Measurements from ENCODE around the gene C1QL2. TPM values are rescaled to one million over a fixed set of nuclear protein-coding genes. Genes with fewer than 3 reads are reported as not detected.

The C1QL2 gene
- polyA plus RNA-seq, 1 donor from 2014 or later, result not detected

DNA sequence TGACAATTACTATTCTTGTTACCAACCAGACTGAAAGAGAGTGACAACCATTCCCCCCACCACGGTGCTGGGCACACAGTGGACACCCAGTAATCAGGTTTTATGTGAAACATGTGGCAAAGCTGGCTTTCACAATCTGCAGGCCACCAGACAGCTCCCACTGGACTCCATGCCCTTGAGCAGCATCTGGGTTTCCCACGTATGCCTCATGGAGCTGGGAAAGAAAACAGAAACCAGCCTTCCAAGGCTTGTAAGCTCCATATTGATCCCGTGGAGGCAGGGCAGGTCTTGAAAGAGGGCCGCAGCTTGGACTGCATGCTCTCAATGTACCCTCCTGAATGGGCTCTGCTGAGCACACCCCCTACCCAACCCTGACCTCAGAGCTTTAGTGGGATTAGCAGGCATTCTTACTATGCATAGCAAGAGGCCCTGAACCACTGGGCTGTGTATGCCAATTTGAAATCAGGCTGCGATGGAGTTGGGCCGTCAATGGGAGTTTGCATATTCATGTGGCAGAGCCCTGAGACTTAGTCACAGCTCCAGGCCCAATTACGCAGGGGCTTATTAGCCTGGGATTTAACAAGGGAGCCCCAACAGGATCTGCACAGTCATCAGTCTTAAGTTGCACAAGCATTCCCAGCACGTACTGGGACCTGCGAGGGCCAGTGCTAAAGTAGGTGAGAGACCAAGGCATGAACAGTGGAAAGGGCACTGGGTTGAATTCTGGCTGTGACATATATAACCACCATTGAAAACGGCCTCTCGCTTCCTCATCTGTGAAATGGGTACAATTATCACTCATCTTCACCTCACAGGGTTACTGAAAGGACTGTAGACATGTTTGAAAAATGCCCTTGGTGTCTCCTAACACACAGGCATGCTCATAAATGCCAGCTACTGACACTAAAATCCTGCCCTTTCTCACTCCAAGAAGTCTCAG, 10.5 kb downstream of the C1QL2 start:
- H3K9me2 ChIP-seq (ENCODE audit: insufficient read depth, low read length), result no peaks in the 10 kb centered on the region
- peaks cover 25% of the 10 kb centered on the region for H3K27me3 ChIP-seq (ENCODE audit: insufficient read depth, low read depth, low read length)
- no peaks in the 10 kb centered on the region for H3K36me3 ChIP-seq (ENCODE audit: insufficient read depth, low read length)
- H3K9me3 ChIP-seq (ENCODE audit: low read length), result no peaks in the 10 kb centered on the region
- no peak overlapping the region for H3K27ac ChIP-seq (ENCODE audit: low read length)
- no peak overlapping the region for H2AFZ ChIP-seq (ENCODE audit: low read depth, low read length)
- no peaks in the 10 kb centered on the region for H3K79me2 ChIP-seq (replicated peaks; ENCODE audit: insufficient read depth, low read length)
- no peak overlapping the region for H3K4me2 ChIP-seq (ENCODE audit: low read length)
- H3F3A ChIP-seq (ENCODE audit: insufficient read depth, low read length, poor library complexity, severe bottlenecking), result no peaks in the 10 kb centered on the region
- H3K4me3 ChIP-seq (ENCODE audit: low read length), result no peak overlapping the region
- TF ChIP-seq TAF1 (IDR thresholded peaks at IDR 0.05; ENCODE audit: low read depth) (no peak), EZH2 (IDR thresholded peaks at IDR 0.05; ENCODE audit: borderline replicate concordance, insufficient read depth, low read length, poor library complexity, severe bottlenecking) (no peak), POLR2AphosphoS5 (IDR thresholded peaks at IDR 0.05) (no peak), MXI1 (conservative IDR thresholded peaks at IDR 0.05; ENCODE audit: poor library complexity, severe bottlenecking) (no peak), RAD21 (conservative IDR thresholded peaks at IDR 0.05) (no peak), SMC3 (conservative IDR thresholded peaks at IDR 0.05; ENCODE audit: poor library complexity) (no peak), EP300 (conservative IDR thresholded peaks at IDR 0.05; ENCODE audit: poor library complexity, severe bottlenecking) (no peak)
- TF ChIP-seq, protein P1, sequence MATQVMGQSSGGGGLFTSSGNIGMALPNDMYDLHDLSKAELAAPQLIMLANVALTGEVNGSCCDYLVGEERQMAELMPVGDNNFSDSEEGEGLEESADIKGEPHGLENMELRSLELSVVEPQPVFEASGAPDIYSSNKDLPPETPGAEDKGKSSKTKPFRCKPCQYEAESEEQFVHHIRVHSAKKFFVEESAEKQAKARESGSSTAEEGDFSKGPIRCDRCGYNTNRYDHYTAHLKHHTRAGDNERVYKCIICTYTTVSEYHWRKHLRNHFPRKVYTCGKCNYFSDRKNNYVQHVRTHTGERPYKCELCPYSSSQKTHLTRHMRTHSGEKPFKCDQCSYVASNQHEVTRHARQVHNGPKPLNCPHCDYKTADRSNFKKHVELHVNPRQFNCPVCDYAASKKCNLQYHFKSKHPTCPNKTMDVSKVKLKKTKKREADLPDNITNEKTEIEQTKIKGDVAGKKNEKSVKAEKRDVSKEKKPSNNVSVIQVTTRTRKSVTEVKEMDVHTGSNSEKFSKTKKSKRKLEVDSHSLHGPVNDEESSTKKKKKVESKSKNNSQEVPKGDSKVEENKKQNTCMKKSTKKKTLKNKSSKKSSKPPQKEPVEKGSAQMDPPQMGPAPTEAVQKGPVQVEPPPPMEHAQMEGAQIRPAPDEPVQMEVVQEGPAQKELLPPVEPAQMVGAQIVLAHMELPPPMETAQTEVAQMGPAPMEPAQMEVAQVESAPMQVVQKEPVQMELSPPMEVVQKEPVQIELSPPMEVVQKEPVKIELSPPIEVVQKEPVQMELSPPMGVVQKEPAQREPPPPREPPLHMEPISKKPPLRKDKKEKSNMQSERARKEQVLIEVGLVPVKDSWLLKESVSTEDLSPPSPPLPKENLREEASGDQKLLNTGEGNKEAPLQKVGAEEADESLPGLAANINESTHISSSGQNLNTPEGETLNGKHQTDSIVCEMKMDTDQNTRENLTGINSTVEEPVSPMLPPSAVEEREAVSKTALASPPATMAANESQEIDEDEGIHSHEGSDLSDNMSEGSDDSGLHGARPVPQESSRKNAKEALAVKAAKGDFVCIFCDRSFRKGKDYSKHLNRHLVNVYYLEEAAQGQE (IDR thresholded peaks at IDR 0.05; ENCODE audit: borderline replicate concordance), result no peak
- TF ChIP-seq, protein P2, sequence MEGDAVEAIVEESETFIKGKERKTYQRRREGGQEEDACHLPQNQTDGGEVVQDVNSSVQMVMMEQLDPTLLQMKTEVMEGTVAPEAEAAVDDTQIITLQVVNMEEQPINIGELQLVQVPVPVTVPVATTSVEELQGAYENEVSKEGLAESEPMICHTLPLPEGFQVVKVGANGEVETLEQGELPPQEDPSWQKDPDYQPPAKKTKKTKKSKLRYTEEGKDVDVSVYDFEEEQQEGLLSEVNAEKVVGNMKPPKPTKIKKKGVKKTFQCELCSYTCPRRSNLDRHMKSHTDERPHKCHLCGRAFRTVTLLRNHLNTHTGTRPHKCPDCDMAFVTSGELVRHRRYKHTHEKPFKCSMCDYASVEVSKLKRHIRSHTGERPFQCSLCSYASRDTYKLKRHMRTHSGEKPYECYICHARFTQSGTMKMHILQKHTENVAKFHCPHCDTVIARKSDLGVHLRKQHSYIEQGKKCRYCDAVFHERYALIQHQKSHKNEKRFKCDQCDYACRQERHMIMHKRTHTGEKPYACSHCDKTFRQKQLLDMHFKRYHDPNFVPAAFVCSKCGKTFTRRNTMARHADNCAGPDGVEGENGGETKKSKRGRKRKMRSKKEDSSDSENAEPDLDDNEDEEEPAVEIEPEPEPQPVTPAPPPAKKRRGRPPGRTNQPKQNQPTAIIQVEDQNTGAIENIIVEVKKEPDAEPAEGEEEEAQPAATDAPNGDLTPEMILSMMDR (IDR thresholded peaks at IDR 0.05; ENCODE audit: poor library complexity, severe bottlenecking), result no peak
- H3K9ac ChIP-seq (ENCODE audit: low read length), result no peak overlapping the region
- no peaks in the 10 kb centered on the region for H4K20me1 ChIP-seq (ENCODE audit: insufficient read depth)

DNA sequence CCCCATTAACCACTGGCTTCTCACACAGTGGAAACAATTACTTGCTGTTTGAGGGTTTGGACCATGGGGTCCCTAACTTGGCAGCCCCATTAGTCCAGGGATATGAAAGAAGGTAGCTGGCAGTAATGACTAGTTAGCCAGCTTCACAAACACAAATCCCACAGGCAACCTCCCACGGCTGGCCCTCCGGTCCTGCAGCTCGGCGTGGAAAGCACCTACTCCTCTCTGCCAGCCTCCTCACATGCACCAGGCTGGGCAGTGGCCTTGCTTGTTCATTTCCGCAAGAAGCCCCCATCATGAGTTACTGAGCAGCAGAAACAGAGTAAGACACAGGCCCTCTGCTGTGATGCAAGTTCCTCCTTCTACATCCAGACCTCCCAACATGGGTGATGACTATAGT, 13.7 kb downstream of the C1QL2 start:
- Histone ChIP-seq H3K27me3 (ENCODE audit: insufficient read depth, low read depth, low read length) (peaks cover 2% of the 10 kb centered on the region), H3K9me3 (ENCODE audit: low read length) (no peaks in the 10 kb centered on the region), H3K79me2 (replicated peaks; ENCODE audit: insufficient read depth, low read length) (no peaks in the 10 kb centered on the region), H3K9me2 (ENCODE audit: insufficient read depth, low read length) (no peaks in the 10 kb centered on the region), H4K20me1 (ENCODE audit: insufficient read depth) (no peaks in the 10 kb centered on the region), H2AFZ (ENCODE audit: low read depth, low read length) (no peak overlapping the region), H3K36me3 (ENCODE audit: insufficient read depth, low read length) (no peaks in the 10 kb centered on the region), H3K27ac (ENCODE audit: low read length) (no peak overlapping the region), H3K4me3 (ENCODE audit: low read length) (no peak overlapping the region), H3F3A (ENCODE audit: insufficient read depth, low read length, poor library complexity, severe bottlenecking) (no peaks in the 10 kb centered on the region), H3K4me2 (ENCODE audit: low read length) (no peak overlapping the region), H3K9ac (ENCODE audit: low read length) (no peak overlapping the region)
- TF ChIP-seq TAF1 (IDR thresholded peaks at IDR 0.05; ENCODE audit: low read depth) (no peak), MXI1 (conservative IDR thresholded peaks at IDR 0.05; ENCODE audit: poor library complexity, severe bottlenecking) (no peak), EZH2 (IDR thresholded peaks at IDR 0.05; ENCODE audit: borderline replicate concordance, insufficient read depth, low read length, poor library complexity, severe bottlenecking) (no peak), RAD21 (conservative IDR thresholded peaks at IDR 0.05) (no peak), SMC3 (conservative IDR thresholded peaks at IDR 0.05; ENCODE audit: poor library complexity) (no peak), POLR2AphosphoS5 (IDR thresholded peaks at IDR 0.05) (no peak), EP300 (conservative IDR thresholded peaks at IDR 0.05; ENCODE audit: poor library complexity, severe bottlenecking) (no peak)
- TF ChIP-seq, protein P2 (IDR thresholded peaks at IDR 0.05; ENCODE audit: poor library complexity, severe bottlenecking), result no peak
- TF ChIP-seq, protein P1 (IDR thresholded peaks at IDR 0.05; ENCODE audit: borderline replicate concordance), result no peak
